Neural crest cell (in vitro differentiated cells): Measurements from ENCODE around the gene ZNF641. TPM values are rescaled to one million over a fixed set of nuclear protein-coding genes. Genes with fewer than 3 reads are reported as not detected.

Experiments used
- DNase-seq: peaks from one replicate; pipeline ENCODE4 v3.0.0; 2021; ENCODE audit warnings: low read depth, mixed read lengths, low spot score
- H3K27ac Mint-ChIP-seq: one replicate; pipeline ENCODE4 v1.8.0; 2021; ENCODE audit warnings: mild to moderate bottlenecking, mixed read lengths; ENCODE audit not compliant: unreplicated experiment
- H3K27me3 Mint-ChIP-seq: 2 replicates; pipeline ENCODE4 v1.8.0; 2021; ENCODE audit warnings: low read depth, mild to moderate bottlenecking, mixed read lengths
- H3K36me3 Mint-ChIP-seq: 2 replicates; pipeline ENCODE4 v1.8.0; 2021; ENCODE audit warnings: low read depth, mild to moderate bottlenecking, mixed read lengths
- H3K4me1 Mint-ChIP-seq: 2 replicates; pipeline ENCODE4 v1.8.0; 2021; ENCODE audit warnings: mixed read lengths
- H3K4me3 Mint-ChIP-seq: one replicate; pipeline ENCODE4 v1.8.0; 2021; ENCODE audit warnings: mild to moderate bottlenecking, mixed read lengths
- H3K9me3 Mint-ChIP-seq: 2 replicates; pipeline ENCODE4 v1.8.0; 2021; ENCODE audit warnings: mixed read lengths
- total RNA-seq: library from RNA; stranded (reverse); gene quantifications from 2 replicates; pipeline ENCODE4 v1.2.1, GENCODE V29; 2021
- TF ChIP-seq, protein P1 (sequence below): fragments of 200-600 bp; sonication (generic); conservative IDR thresholded peaks from 2 replicates; pipeline ENCODE4 v1.5.0; 2021; ENCODE audit warnings: antibody characterized with exemption, mild to moderate bottlenecking

Gene ZNF641
- total RNA-seq, 1 donor from 2014 or later: 17.1 TPM

DNA sequence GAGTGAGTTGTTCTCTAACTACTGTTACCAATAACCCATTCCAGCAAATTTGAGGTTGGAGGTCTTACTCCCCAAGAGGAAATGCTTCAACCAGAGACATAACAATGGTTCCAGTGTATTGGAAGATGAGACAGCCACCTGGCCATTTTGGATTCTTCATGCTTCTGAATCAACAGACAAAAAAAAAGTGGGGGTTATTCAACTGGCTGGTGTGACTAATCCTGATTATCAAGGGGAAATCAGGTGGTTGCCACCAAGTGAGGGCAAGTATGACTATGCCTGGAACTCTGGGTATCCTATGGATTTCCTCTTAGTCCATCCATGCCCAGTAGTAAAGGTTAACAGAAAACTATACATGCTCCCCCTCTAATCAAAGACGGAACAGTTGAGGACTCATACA is 29.9 kb upstream of the ZNF641 start:
- H3K4me3 Mint-ChIP-seq: no peak overlapping the region
- H3K4me1 Mint-ChIP-seq: no peaks in the 10 kb centered on the region
- peaks cover 13% of the 10 kb centered on the region for H3K27me3 Mint-ChIP-seq
- peaks cover 10% of the 10 kb centered on the region for H3K9me3 Mint-ChIP-seq
- no peak for DNase-seq
- TF ChIP-seq, protein P1, sequence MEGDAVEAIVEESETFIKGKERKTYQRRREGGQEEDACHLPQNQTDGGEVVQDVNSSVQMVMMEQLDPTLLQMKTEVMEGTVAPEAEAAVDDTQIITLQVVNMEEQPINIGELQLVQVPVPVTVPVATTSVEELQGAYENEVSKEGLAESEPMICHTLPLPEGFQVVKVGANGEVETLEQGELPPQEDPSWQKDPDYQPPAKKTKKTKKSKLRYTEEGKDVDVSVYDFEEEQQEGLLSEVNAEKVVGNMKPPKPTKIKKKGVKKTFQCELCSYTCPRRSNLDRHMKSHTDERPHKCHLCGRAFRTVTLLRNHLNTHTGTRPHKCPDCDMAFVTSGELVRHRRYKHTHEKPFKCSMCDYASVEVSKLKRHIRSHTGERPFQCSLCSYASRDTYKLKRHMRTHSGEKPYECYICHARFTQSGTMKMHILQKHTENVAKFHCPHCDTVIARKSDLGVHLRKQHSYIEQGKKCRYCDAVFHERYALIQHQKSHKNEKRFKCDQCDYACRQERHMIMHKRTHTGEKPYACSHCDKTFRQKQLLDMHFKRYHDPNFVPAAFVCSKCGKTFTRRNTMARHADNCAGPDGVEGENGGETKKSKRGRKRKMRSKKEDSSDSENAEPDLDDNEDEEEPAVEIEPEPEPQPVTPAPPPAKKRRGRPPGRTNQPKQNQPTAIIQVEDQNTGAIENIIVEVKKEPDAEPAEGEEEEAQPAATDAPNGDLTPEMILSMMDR: no peak
- H3K27ac Mint-ChIP-seq: no peak overlapping the region
- no peaks in the 10 kb centered on the region for H3K36me3 Mint-ChIP-seq

DNA sequence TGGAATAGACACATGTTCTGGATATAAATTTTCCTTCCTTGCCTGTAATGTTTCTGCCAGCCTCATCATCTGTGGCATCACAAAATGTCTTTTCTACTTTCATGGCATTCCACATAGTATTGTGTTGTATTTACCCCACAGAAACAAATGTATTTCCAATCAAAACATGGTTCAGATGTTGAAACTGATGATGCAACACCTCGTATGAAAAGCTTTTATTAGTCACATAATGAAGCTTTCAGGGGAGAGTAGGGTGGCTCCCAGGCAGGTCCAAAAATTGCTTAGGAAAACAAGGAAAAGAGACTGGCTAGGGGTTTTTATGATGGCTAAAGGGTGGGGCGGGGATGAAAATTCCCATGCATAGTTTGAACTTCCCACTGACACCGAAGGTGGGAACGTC is 29.1 kb upstream of the ZNF641 start:
- Mint-ChIP-seq H3K4me3 (no peak overlapping the region), H3K9me3 (peaks cover 7% of the 10 kb centered on the region), H3K27ac (no peak overlapping the region)

DNA sequence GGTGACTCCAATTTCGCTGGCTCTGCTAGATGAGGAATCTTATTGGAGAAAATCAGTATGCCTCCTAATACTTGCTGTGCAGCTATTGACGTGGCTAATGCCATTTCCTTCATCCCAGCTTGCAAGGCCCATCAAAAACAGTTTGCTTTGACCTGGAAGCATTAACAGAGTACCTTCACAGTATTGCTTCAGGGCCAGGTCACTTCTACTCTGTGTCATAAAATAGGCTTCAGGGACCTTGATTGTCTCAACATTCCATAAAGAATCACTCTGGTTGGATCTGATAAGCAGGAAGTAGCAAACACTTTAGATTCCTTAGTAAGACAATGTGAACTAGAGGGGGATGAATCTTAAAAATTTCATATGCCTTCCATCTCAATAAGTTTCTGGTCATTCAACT is 26.9 kb upstream of the ZNF641 start:
- H3K9me3 Mint-ChIP-seq: peaks cover 2% of the 10 kb centered on the region
- H3K4me1 Mint-ChIP-seq: no peaks in the 10 kb centered on the region
- H3K27me3 Mint-ChIP-seq: peaks cover 11% of the 10 kb centered on the region
- TF ChIP-seq, protein P1: no peak
- H3K4me3 Mint-ChIP-seq: no peak overlapping the region
- no peak overlapping the region for H3K27ac Mint-ChIP-seq
- no peak for DNase-seq
- no peaks in the 10 kb centered on the region for H3K36me3 Mint-ChIP-seq

More for the DNA sequence above, 29.1 kb upstream of the ZNF641 start:
- no peak for DNase-seq
- TF ChIP-seq, protein P1: no peak
- Mint-ChIP-seq H3K36me3 (no peaks in the 10 kb centered on the region), H3K27me3 (peaks cover 13% of the 10 kb centered on the region), H3K4me1 (no peaks in the 10 kb centered on the region)

DNA sequence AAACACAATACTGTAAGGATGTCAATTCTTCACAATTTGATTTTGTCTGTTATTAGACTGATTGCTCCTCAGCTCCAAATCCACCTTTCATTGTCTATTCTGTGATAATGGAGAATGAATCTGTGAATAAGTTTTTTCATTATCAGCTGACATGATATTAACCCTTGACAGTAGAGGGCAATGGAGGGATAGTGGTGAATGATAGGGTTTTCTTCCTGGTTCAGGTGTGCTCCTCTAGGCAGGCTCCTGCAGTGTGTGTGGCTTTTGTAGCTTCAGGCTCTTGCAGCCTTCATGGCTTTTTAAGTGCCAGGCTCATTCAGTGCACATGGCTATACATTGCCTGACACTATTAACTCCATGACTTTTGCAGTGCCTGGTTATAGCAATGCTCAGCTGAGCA is 23.4 kb upstream of the ZNF641 start:
- DNase-seq: no peak
- no peaks in the 10 kb centered on the region for H3K27me3 Mint-ChIP-seq
- TF ChIP-seq, protein P1: no peak
- H3K36me3 Mint-ChIP-seq: no peaks in the 10 kb centered on the region
- H3K9me3 Mint-ChIP-seq: peaks cover 2% of the 10 kb centered on the region
- no peak overlapping the region for H3K27ac Mint-ChIP-seq
- no peaks in the 10 kb centered on the region for H3K4me1 Mint-ChIP-seq
- no peak overlapping the region for H3K4me3 Mint-ChIP-seq

DNA sequence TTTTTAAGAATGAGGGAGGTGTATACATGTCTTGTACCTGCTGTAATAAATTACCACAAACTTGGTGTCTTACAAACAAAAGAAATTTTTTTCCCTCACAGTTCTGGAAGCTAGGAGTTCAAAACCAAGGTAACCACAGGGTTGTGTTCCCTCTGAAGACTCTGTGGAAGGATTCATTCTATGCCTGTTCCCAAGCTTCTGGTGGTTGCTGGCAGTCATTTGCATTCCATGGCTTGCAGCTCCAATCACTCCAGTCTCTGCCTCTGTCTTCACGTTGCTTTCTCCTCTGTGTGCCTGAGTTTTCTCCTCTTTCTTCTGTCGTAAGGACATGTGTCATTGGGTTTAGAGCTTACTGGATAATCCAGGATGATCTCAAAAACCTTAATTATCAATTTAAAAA is 15.4 kb upstream of the ZNF641 start:
- H3K4me1 Mint-ChIP-seq: no peaks in the 10 kb centered on the region
- TF ChIP-seq, protein P1: no peak
- H3K9me3 Mint-ChIP-seq: peaks cover 4% of the 10 kb centered on the region
- H3K27me3 Mint-ChIP-seq: no peaks in the 10 kb centered on the region
- DNase-seq: no peak
- no peak overlapping the region for H3K27ac Mint-ChIP-seq
- no peak overlapping the region for H3K4me3 Mint-ChIP-seq
- H3K36me3 Mint-ChIP-seq: no peaks in the 10 kb centered on the region
